Head of caudate nucleus (tissue), 42 donors: ENCODE measurements around the gene CTIF.
A peak's percentile ranks its signal among the peaks of the same experiment; 100 is the strongest.

ENCODE experiments used
- DNase-seq, 42 donors: peaks; one replicate each; pipeline versions ENCODE4 v3.0.0 to v3.0.0-alpha.2; 2020 to 2021; ENCODE audit warnings: mixed read lengths in 7 of 42
- intact Hi-C: fragments of 100-400 bp; cut with DNase I; formaldehyde crosslinking; loops from one replicate; pipeline ENCODE4 v1.15.0; 2022

CTIF gene

DNA sequence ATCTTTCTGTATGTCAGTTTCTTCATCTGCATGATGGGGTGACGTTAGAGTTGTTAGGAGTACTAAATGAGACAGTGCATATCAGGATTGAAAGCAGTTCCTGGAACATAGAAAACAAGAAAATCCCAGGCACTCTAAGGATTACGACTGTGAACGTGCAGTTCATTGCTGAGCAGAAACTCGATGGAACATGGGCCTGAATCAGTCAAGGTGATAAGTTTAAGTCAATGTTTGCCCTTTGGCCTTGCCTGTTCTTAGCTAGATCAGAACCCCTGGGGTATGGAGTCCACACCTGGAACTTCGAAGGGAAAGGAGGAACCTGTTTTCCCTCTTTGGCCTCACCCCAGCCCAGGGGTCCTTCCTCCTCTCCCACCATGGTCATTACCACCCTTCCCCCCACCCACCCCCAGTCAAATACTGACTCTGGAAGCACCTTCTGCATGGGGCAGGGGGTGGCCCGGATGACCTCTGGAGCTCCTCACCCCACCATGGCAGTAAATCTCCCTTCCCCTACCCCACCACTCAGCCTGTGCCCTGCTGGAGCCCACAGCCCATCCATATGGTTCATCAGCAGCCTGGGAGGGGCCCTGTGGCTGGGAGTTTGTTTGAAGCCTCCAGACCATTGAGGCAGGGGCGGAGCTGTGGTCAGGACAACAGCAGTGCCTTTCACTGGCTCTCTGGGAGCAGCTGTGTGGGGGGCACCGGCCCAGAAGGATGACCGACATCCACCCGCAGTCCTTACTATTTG lies 247.8 kb downstream of the CTIF start:
- peak in 21 of 42 donors; percentile 2 to 74 (median 46) for DNase-seq

DNA sequence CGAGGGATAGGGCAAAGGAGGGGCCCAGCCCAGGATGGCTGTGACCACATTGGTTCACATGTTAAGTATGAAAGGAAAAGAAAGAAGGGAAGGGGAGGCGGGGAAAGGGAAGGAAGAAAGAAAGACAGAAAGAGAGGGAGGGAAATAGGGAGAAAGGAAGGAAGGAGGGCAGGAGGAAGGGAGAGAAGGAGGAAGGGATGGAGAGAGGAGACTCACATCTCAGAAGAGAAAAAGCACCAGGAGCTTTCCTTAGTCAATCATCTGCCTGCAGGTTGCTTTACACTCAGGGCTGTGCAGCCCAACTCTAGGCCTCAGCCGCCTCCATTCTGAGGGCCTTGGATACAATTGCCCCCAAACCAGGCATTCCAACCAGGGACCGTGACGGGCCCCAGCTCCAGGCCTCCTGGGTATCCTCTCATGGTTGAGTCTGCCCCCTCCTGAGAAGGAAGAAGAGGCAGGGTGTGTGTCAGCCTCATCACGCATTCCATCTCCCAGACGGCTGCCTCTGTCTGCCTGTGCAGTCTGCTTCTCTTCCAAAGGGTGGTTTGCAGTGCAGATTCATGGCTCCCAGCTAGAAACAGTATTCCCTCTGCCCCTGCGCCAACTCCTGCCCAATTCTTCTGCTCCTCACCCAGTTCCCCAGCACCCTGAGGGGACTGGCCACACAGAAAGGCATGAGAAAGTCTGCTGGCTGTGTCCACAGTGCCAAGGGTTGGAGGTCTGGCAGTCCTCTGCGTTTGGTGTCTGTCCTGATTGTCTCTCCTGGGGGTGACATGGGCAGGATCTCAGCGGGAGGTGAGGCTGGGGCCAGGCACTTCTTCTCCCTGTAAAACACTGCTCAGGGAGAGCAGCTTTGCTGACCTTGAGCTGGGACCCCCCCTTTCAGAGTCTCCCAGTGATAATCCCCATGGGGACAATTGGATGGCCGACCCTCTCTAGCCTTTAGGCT lies 248.6 kb downstream of the CTIF start:
- peak in 25 of 42 donors; percentile 9 to 85 (median 47) for DNase-seq
- intact Hi-C loops = loop anchor here (10.0 kb wide), 2 partner anchors 67 to 447 kb away; no protein-coding TSS in a partner anchor

More for the DNA sequence above, 247.8 kb downstream of the CTIF start:
- intact Hi-C loops = loop anchor here (10.0 kb wide), 2 partner anchors 68 to 448 kb away; no protein-coding TSS in a partner anchor

DNA sequence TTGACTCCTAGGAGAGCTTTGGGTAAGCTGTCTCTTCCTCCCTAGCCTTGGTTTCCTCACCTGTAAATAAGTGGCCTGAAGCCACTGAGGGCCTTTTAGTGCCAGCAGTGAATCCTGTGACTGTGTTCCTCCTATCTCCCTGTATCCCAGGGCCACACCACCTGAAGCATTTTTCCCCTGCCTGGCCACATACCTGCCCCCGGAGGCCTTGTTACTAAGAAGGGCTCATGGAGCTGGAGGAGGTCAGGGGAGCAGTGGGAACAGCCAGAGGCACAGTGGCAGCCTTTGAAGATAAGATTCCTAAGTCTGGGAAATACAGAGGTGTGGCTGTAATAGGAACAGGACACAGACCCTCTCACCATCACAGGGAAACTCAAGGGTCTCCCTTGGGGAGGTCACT lies 249.5 kb downstream of the CTIF start:
- intact Hi-C loops = loop anchor here (10.0 kb wide), 2 partner anchors 66 to 446 kb away; no protein-coding TSS in a partner anchor
- peak in 5 of 42 donors; percentile 0 to 5 (median 3) for DNase-seq

DNA sequence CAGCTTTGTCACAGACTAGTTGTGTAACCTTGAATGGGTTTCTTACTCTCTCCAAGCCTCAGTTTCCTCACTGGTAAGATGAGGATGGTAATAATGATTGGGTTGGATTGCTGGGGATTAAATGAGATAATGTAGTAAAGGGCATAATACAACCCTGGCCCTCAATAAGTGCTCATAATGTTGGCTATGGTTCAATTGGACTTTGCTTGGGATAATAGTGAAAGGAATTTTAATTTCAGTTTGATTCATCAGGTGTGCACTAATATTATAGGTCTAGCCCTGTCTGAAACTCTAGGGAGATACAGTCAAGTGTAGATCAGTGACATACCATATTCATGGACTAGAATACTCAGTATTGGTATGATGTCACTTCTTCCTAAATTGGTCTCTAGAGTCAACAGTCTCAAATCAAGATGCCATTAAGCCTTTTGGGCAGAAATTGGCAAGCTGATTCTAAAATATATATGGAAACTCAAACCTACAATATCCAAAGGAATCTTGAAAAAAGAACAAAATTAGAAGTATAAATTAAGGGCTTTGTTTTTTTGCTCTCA lies 250.5 kb downstream of the CTIF start:
- DNase-seq = no peak
- intact Hi-C loops = loop anchor here (10.0 kb wide), 2 partner anchors 65 to 445 kb away; no protein-coding TSS in a partner anchor

DNA sequence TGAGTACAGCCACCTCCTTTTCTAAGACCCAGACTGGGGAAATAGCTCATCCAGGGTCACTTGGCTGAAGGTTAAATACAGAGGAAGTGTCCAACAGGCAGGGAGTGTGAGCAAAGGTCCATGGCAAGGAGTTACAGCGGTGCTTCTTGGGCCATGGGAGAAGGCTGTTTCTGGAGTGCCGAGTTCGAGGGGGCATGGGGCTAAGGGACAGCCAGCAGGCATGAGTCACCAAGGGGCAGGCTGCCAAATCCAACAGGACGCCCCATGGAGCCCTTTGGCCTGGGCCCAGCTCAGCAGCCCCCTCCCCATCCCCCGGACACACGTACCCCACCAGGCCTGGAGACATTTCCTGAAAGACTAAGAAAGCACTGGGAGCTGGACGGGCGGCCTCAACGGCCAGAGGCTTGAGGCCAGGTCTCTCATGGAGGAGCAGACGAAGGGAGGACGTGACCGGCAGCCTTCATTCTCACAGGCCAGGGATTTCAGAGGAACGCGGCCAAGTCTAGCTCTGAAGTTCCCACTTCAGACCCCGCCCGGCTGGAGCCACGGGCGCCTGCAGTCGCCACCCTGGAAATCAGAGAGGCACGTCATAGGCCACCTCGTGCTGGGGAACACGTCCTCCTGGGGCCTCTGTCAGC lies 251.5 kb downstream of the CTIF start:
- intact Hi-C loops = no loop called here
- peak in 20 of 42 donors; percentile 8 to 75 (median 38) for DNase-seq

DNA sequence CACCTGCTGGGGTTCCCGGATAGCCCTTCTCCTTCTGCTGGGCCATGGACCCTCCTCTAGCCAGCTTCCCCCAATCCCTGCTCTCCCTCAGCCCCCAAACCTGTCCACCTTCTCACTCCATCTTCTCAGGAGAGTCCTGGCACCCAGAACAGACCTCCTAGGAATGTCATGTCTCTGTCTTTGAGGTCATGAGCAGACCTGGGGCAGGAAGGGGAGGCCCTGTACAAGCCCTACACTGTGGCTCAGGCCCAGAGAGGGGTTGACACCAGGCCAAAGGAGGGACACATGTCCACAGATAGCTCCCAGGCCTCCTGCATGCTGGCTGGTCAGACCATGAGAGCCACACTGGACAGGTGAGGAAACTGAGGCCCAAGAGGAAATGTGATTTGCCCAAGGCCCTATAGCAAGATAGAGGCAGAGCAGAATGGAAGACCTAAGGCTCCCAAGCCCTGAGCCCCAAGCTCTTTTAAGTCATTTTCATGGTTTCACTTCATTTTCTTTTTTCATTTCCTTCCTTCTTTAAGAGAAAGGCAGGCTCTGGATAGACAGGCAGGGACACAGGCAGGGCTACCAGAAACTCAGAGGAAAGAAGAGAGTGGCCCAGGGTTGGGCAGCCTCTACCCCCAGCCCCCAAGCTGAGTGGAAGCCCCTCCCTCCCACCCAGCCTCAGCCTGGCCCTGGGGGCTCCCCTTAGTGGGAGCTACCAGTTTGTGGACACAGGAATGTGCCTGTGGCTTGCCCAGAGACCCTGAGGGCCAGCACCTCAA lies 252.2 kb downstream of the CTIF start:
- peak in 15 of 42 donors; percentile 1 to 37 (median 9) for DNase-seq
- intact Hi-C loops = no loop called here

DNA sequence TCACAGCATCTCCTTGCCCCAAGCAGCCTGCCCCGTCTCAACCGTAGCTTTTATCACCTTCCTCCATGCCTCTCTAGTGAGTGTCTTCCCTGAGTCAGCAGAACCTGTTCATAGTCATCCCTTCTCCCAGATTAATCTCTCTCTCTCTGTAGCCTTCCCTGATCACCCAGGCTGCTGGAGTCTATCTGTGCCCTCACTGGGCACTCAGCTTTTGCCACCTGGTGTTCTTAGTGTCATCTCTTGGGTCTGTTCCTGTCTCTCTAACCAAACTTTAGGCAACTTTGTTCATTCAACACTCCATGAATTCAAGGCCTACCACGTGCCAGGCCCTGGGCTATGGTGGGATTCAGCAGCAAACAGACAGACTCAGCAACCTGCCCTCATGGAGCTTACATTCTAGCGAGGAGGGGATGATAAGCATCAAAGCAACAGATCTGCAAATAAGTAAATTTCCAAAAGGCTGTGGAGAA lies 252.8 kb downstream of the CTIF start:
- DNase-seq = peak in 3 of 42 donors; percentile 1 to 7 (median 3)
- intact Hi-C loops = no loop called here

DNA sequence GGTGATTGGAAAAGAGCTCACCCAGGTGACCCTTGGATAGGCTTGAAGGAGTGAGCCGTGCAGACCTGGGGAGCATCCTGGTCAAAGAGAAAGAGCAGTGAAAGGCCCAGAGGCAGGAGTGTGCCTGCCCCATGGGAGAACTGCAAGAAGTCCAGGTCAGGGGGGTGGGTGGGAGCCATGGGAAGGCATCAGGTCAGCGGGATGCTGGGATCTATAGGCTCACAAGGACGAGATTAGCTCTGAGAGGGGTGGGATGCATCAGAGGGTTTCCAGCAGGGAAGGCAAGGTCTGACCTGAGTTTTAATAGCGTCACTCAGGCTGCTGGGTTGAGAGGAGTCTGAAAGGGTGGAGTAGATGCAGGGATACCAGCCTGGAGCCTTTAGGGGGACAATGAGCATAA lies 253.3 kb downstream of the CTIF start:
- intact Hi-C loops = no loop called here
- peak in 8 of 42 donors; percentile 2 to 10 (median 6) for DNase-seq

DNA sequence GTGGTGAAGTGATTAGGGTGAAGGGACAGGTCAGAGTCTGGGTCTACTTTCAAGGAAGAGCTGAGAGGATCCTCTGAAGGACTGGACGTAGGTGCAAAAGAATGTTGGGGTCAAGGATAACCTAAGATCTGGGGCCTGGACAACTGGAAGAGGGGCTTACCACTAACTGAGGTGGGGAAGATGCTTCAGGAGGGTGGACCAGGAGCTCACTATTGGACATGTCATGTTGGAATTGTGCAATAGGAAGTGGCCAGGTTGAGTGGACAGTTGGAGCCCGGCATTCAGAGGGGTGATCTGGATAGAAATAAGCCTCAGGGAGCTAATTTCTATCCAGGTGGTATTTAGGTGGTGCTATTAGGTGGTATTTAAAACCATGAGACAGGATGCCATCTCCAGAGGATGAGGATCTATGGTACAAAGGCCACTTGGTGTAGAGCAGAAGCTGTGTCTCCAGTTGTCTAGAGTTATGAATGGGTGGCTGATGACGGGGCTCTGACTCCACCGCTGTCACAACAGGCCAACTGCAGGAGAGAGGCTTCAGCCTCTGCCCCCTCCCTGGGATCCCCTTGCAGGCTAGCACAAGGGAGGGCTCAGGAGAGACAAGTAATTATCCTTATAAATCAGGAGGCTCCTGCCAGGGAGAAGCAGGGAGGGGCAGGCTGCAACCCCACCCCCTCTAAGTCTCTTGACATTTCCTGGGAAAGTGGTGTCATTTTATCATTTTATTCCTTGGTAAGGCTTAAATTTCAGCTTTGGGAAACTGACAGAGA lies 254.0 kb downstream of the CTIF start:
- intact Hi-C loops = no loop called here
- peak in 13 of 42 donors; percentile 3 to 37 (median 11) for DNase-seq

DNA sequence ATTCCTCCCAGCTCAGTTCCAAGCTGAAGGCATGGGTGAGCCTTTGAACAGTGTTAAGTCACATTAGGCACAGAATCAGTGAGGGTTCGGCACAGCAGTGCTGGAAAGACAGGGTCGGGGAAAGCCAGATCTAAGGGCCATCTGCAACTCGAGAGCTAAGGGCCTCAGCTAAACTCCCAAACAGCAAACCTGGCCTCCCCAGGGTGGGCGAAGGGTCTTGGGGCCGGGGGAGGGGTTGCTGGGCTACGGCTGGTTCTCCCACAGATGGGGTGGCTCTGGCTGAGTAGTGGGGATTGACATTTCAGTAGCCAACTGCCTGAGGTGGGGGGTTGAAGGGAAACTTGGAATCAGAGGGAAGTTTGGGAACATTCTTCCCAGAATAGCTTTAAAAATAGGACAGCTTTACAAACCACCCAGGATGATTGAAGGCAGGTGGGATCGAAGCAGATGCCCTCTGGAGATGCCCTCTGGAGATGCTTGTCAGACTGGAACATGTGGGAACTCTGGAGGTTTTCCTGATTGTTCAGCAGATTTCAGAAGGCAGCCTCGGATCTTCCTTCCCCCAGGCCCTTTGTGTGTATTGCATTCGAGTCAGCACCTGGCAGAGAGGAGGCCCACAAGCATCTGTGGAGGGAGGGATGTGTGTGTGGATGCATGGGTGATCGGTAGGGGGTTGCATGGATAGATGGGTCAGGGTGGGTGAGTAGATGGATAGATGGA lies 255.6 kb downstream of the CTIF start:
- intact Hi-C loops = no loop called here
- DNase-seq = peak in 19 of 42 donors; percentile 1 to 67 (median 28)

DNA sequence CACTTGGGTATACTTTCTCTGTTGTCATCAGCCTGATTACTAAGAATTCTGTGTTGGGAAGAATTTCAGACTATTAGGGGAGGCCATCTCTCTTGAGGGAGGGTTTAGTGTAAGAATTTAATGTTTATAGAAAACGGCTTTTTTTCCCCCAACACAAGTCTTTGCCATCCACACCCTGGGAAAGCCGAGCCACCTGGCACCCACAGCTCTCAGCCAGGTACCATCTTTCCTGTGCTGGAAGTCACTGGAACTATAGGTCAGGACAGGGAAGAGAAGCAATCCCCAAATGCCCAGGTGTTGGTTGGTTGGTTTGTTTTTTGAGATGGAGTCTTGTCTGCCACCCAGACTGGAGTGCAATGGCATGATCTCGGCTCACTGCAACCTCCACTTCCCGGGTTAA lies 256.9 kb downstream of the CTIF start:
- intact Hi-C loops = no loop called here
- DNase-seq = peak in 10 of 42 donors; percentile 1 to 27 (median 5)

DNA sequence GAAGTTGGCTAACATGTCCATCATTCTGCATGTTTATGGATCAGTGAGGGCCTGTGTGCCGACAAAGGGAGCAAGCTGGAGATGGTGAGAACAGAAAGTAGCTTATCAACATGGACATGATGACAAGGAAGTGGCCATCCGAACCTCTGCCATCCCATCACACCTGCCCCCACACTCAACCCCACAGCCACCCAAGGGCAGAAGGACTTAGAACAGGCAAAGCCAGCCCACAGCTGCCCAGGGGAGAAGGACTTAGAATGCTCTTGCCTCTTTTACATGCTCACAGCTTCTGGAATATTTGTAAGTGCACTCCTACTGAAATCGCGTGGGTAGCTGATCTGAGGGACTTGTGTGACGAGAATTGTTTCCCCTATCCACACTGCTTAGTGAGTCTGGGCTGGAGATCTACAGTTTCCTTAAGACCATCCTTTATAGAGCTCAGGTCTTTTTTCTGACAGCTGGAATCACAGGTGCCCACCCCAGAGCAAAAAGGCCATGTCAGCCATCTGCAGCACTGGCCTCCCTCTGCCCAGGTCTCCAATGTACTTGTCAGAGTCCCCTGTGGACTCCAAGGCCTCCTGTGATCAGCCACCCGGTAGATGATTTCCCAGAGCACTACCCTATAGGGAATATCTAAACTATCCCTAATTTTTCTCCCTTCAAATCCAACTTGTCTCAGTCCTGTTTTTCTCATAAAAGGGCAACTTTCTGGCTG lies 257.8 kb downstream of the CTIF start:
- peak in 18 of 42 donors; percentile 7 to 71 (median 32) for DNase-seq

DNA sequence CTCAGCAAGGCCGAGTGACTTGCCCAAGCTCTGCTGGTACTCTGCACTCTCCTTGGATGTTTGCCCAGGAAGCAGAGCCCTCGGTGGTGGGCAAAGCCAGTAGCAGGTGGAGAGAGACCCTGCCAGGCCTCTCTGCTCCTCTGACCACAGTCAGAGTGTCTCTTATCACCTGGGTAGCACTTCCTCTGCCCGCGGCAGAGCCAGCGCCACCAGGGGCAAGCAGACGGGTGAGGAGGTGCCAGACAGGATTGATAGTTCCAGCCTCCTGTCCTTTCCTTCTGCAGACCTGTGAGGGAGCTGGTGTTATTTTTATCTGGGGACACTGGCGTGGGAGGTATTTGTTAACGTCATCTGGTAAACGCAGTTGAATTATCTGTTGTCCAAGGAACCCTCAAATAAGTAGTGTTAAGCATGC lies 259.0 kb downstream of the CTIF start:
- peak in 15 of 42 donors; percentile 0 to 30 (median 10) for DNase-seq
- intact Hi-C loops = no loop called here

More for the DNA sequence above, 257.8 kb downstream of the CTIF start:
- intact Hi-C loops = no loop called here

DNA sequence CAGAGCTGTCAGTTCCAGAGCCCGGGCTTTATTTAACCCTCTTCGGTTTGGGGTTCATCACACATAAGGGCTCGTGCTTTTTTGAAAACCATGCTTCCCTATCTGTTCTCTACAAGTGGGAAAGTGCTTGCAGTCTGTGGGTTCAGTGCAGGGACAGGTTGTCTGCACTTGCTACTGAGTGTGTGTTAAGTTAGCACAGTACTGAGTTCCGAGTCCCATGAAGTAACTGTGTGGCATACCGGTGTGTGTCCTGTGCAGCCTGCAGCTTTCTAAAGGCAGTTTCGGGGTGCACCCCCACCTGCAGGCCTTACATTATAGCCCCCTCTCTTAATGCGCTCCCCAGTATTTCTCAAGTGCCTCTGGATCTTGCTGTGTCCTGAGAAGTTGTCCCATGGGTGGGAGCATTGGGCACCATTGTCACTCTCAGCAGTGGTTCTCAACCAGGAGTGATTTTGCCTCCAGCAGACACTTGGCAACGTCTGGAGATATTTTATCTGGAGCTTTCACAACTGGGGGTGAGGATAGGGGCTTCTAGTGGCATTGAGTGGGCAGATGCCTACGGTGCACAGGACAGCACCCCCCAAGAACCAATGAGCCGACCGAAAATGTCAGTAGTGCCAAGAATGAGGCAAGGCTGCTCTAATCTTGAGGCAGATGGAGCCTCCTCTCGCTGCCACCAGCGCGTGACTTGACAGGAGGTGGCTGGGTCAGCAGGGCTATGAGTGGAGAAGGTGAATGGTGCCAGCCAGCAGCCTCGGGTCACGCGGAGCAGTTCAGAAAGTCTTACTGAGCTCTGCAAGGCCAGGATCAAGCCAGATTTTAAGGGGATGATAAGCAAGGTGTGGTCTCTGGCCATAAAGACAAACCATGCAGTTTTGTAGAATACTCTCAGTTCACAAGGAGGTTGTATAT lies 259.8 kb downstream of the CTIF start:
- intact Hi-C loops = no loop called here
- DNase-seq = peak in 24 of 42 donors; percentile 0 to 36 (median 10)
